BJ (cell line): Measurements from ENCODE around the gene CDH8. TPM values are rescaled to one million over a fixed set of nuclear protein-coding genes. Genes with fewer than 3 reads are reported as not detected.
"Not testable (repeated sequence)": the region's sequence is repeated elsewhere in the genome, so short reads cannot be mapped to it uniquely, and the experiment has no call there.

Experiments used
- CTCF ChIA-PET: fragments of 350-600 bp; formaldehyde crosslinking; extraction: SDS; loops from one replicate; lab custom pipeline; 2021; ENCODE audit warnings: antibody characterized with exemption, inconsistent platforms; lab: Yijun Ruan, JAX
- POLR2A ChIA-PET: fragments of 300-600 bp; sonication (Branson Sonifier 250); formaldehyde crosslinking; extraction: SDS; loops from one replicate; lab custom pipeline; 2021; ENCODE audit warnings: antibody characterized with exemption; lab: Charles Lee
- DNase-seq: peaks from one replicate; pipeline ENCODE4 v3.0.0-alpha.2; 2011; ENCODE audit warnings: low read depth
- H3K27me3 ChIP-seq: 2 replicates; pipeline ENCODE4 v1.6.0; 2011; ENCODE audit warnings: low read length; ENCODE audit not compliant: control insufficient read depth, insufficient read depth
- H3K36me3 ChIP-seq: 2 replicates; pipeline ENCODE4 v1.5.1; 2011; ENCODE audit warnings: low read length; ENCODE audit not compliant: control insufficient read depth, insufficient read depth
- H3K4me3 ChIP-seq: 2 replicates; pipeline ENCODE4 v1.5.1; 2011; ENCODE audit warnings: low read depth, mild to moderate bottlenecking, control low read depth, low read length
- polyA plus RNA-seq: library from polyadenylated mRNA; depleted of rRNA; stranded (reverse); fragments of >200 nt; gene quantifications from 2 replicates; pipeline ENCODE4 v1.2.3, GENCODE V29; 2011
- TF ChIP-seq, protein P1 (sequence below): IDR thresholded peaks from 2 replicates; pipeline ENCODE4 v1.5.1; 2011; ENCODE audit warnings: low read depth, mild to moderate bottlenecking, control low read depth, inconsistent platforms, low read length, moderate library complexity; ENCODE audit not compliant: insufficient read depth

CDH8 gene
- polyA plus RNA-seq, 1 experiment, result 0.13 TPM

DNA sequence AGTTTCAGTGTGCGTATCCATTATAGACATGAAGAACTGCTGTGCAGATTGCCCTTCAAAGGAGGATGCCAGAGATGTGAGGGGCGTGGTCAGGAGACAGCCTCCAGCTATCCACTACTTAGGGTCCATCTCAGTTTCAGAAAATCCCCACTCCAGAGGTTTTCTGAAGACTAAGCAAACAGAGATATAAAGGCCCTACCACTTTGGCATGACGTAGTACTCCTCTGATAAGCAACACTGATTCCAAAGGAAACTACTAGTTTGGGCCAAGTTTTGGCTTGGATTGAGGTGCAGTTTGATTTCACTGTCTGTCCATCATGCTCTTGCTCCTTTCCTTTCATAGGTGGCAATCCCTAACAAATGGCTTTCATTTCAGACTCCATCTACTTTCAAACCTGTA lies 228.7 kb downstream of the CDH8 start:
- ChIA-PET POLR2A (no interaction called here), CTCF (no interaction called here)
- DNase-seq, result no peak
- no peaks in the 10 kb centered on the region for H3K36me3 ChIP-seq
- TF ChIP-seq, protein P1, sequence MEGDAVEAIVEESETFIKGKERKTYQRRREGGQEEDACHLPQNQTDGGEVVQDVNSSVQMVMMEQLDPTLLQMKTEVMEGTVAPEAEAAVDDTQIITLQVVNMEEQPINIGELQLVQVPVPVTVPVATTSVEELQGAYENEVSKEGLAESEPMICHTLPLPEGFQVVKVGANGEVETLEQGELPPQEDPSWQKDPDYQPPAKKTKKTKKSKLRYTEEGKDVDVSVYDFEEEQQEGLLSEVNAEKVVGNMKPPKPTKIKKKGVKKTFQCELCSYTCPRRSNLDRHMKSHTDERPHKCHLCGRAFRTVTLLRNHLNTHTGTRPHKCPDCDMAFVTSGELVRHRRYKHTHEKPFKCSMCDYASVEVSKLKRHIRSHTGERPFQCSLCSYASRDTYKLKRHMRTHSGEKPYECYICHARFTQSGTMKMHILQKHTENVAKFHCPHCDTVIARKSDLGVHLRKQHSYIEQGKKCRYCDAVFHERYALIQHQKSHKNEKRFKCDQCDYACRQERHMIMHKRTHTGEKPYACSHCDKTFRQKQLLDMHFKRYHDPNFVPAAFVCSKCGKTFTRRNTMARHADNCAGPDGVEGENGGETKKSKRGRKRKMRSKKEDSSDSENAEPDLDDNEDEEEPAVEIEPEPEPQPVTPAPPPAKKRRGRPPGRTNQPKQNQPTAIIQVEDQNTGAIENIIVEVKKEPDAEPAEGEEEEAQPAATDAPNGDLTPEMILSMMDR, result no peak
- no peak overlapping the region for H3K4me3 ChIP-seq
- H3K27me3 ChIP-seq, result no peaks in the 10 kb centered on the region

DNA sequence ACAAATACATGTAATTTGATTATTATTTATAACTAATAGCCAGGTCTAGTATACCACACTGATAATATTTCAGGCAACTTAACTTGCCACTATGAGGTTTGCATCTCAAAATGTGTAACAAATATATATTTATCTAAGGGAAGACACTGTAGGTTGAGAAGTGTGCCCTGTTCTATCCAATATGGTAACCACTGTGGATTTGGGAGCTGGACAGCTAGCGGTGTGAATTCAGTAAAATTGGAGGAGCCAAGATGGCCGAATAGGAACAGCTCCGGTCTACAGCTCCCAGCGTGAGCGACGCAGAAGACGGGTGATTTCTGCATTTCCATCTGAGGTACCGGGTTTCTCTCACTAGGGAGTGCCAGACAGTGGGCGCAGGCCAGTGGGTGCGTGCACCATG lies 235.0 kb downstream of the CDH8 start:
- POLR2A ChIA-PET, H3K36me3 ChIP-seq, H3K27me3 ChIP-seq, H3K4me3 ChIP-seq, DNase-seq: not testable (repeated sequence)
- CTCF ChIA-PET, result interaction anchor here (0.7 kb wide), 1 partner anchor 14 kb away, joined by 4 read pairs; no protein-coding TSS in a partner anchor

GRCh38 chr16:61798741-61799140 lies 237.5 kb downstream of the CDH8 start:
- TF ChIP-seq, protein P1, result no peak
- CTCF ChIA-PET, result no interaction called here
- no peaks in the 10 kb centered on the region for H3K36me3 ChIP-seq
- POLR2A ChIA-PET, result no interaction called here
- H3K27me3 ChIP-seq, result no peaks in the 10 kb centered on the region
- DNase-seq, result no peak
- H3K4me3 ChIP-seq, result no peak overlapping the region

- TF ChIP-seq, protein P1, result no peak
- no peaks in the 10 kb centered on the region for H3K27me3 ChIP-seq
- CTCF ChIA-PET, result no interaction called here
- DNase-seq, result no peak
- no peak overlapping the region for H3K4me3 ChIP-seq
- H3K36me3 ChIP-seq, result no peaks in the 10 kb centered on the region
- POLR2A ChIA-PET, result no interaction called here
Observed at GRCh38 chr16:61797961-61798507, 238.2 kb downstream of the CDH8 start.

DNA sequence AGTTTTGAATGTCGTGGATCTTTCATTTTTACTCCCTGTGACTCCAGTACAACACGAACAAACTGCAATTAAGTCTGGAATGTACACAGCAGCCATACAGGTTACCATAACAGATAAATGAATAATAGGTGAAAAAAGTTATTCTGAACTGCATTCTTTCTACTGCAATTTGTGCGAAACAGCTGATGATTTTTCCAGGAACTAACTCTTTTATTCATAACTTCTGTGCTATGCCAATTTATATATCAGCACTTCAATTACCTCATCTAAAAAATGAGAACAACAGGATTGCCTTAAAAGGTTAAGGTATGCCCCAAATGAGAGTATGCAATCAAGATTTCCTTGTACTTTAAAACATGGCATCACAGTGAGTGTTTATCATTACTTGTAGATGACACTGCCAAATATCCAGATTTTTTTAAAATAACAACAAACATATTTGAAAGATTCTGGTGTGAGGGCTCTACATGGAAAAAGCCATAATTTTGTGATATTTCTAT lies 238.9 kb downstream of the CDH8 start:
- Histone ChIP-seq H3K36me3 (no peaks in the 10 kb centered on the region), H3K4me3 (no peak overlapping the region), H3K27me3 (no peaks in the 10 kb centered on the region)
- TF ChIP-seq, protein P1, result no peak
- ChIA-PET POLR2A (no interaction called here), CTCF (no interaction called here)
- no peak for DNase-seq
